Esophagus squamous epithelium (tissue), 5 donors: ENCODE measurements around the gene CDK5R2. TPM values are rescaled to one million over a fixed set of nuclear protein-coding genes. Genes with fewer than 3 reads are reported as not detected.

Experiments
- DNase-seq: peaks from one replicate; lab custom pipeline; 2025; lab: John Stamatoyannopoulos, UW
- H3K27ac ChIP-seq, 4 donors: fragments of 200-600 bp; sonication (generic); one replicate each; pipeline ENCODE4 v1.5.1; 2016 to 2019; ENCODE audit warnings: mild to moderate bottlenecking in 1 of 4
- H3K27me3 ChIP-seq, 4 donors: fragments of 200-600 bp; sonication (generic); 1 replicate in 3 of 4; 2 replicates in 1 of 4; pipeline versions ENCODE4 v1.5.1 to v1.6.0; 2017 to 2021; ENCODE audit warnings: antibody characterized with exemption in 1 of 4
- H3K36me3 ChIP-seq, 3 donors: fragments of 200-600 bp; sonication (generic); one replicate each; pipeline ENCODE4 v1.5.1; 2016 to 2019
- H3K4me1 ChIP-seq, 3 donors: fragments of 200-600 bp; sonication (generic); one replicate each; pipeline ENCODE4 v1.5.1; 2017 to 2019
- H3K4me3 ChIP-seq, 4 donors: fragments of 200-600 bp; sonication (generic); 1 replicate in 3 of 4; 2 replicates in 1 of 4; pipeline ENCODE4 v1.5.1; 2016 to 2019; ENCODE audit warnings: mild to moderate bottlenecking in 2 of 4, moderate library complexity in 1 of 4
- H3K9me3 ChIP-seq, 3 donors: fragments of 200-600 bp; sonication (generic); one replicate each; pipeline ENCODE4 v1.5.1; 2016 to 2019
- POLR2A ChIP-seq, 4 donors: fragments of 450-650 bp; IDR thresholded peaks; one replicate each; pipeline ENCODE4 v1.6.1; 2017; ENCODE audit warnings: antibody characterized with exemption in 4 of 4, mild to moderate bottlenecking in 4 of 4, moderate library complexity in 3 of 4
- WGBS, 2 donors: methylation state at CpG; one replicate each; pipeline ENCODE4 v1.1.5; 2018; 5-methylcytosine and 5-hydroxymethylcytosine counted together
- intact Hi-C: fragments of 100-400 bp; cut with DNase I; formaldehyde crosslinking; loops from one replicate; pipeline ENCODE4 v1.15.0; 2022
- total RNA-seq, 4 donors: library from RNA; depleted of rRNA; stranded (reverse); fragments of >200 nt; gene quantifications; one replicate each; pipeline ENCODE4 v1.1.0, GENCODE V29; 2016
- TF ChIP-seq, protein P1 (sequence below), 6 experiments: fragments of 450-650 bp in 4 of 6; fragments of 200-600 bp in 2 of 6; sonication (generic) in 2 of 6; IDR thresholded peaks; one replicate each; pipeline ENCODE4 v1.5.1; 2016 to 2019; ENCODE audit warnings: antibody characterized with exemption in 6 of 6, mild to moderate bottlenecking in 4 of 6, moderate library complexity in 4 of 6
- donor health status: DM: yes; HTN: yes; CAD: no.

Gene CDK5R2
- total RNA-seq, 4 donors from 2014 or later = not detected

DNA sequence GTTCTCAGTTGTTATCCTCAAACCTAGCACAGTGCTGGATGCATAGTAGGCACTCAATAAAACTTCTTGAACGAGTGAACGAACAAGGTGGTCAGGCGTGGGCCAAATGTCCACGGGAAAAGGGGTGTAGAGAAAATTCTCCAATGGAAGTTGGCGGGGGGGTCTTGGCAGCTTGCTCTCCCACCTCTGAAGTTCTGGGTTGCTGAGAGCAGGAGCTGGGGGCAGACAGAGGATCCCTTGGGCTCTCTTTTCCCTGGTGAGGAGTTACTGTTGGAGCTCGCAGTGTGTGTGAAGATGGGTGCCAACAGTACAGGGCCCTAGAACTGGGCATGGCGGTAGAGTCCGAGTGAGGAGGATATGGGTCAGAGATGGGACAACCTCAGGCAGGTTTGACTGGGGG is 36.1 kb downstream of the CDK5R2 start:
- Histone ChIP-seq H3K36me3 (no peaks in the 10 kb centered on the region), H3K4me3 (no peak overlapping the region), H3K27ac (no peak overlapping the region), H3K4me1 (peaks cover 19 to 69% (median 21%) of the 10 kb centered on the region in 3 donors), H3K27me3 (peaks cover 15 to 93% (median 53%) of the 10 kb centered on the region in 4 donors), H3K9me3 (no peaks in the 10 kb centered on the region)
- intact Hi-C loops = no loop called here
- 17 to 21% methylated on average over 6 to 8 of the region's 8 CpGs for WGBS, 2 donors
- no peak for DNase-seq
- TF ChIP-seq POLR2A (IDR thresholded peaks at IDR 0.05) = no peak
- TF ChIP-seq, protein P1, sequence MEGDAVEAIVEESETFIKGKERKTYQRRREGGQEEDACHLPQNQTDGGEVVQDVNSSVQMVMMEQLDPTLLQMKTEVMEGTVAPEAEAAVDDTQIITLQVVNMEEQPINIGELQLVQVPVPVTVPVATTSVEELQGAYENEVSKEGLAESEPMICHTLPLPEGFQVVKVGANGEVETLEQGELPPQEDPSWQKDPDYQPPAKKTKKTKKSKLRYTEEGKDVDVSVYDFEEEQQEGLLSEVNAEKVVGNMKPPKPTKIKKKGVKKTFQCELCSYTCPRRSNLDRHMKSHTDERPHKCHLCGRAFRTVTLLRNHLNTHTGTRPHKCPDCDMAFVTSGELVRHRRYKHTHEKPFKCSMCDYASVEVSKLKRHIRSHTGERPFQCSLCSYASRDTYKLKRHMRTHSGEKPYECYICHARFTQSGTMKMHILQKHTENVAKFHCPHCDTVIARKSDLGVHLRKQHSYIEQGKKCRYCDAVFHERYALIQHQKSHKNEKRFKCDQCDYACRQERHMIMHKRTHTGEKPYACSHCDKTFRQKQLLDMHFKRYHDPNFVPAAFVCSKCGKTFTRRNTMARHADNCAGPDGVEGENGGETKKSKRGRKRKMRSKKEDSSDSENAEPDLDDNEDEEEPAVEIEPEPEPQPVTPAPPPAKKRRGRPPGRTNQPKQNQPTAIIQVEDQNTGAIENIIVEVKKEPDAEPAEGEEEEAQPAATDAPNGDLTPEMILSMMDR (IDR thresholded peaks at IDR 0.05) = no peak

DNA sequence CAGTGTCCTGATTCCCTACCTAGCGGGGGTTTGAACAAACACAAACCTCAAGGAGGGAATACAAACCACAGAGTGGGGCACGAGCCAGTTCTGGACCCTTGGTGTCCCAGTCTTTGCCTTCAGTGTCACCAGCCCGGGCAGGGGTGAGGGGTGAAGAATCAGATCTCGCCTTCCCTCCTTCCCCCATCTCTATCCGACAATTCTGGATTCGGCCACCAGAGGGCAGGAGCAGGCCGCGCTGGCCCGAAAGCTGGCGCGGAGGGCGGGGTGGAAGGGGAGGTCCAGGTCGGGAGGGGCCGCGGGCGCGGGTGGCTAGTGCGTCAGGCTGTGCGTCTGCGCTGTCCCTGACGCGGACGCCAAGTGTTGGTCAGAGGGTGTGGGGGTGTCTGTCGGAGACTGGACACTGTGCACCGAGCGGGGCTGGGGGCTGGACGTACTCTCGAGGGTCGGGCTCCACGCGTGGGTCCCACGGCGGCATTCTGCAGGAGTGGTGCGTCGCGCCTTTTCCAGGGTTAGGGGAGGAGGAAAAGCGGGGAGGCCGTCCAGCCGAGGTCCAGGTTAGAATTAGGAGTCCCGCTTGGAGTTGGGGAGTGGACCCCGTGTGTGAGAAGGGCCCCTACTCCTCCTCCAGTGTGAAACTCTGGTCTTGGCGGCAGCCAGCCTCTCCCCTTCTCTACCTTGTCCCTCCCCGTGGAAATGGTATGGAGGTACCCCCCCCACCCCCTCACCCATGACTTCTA is 36.7 kb downstream of the CDK5R2 start:
- no peak for DNase-seq
- no peaks in the 10 kb centered on the region for H3K36me3 ChIP-seq
- intact Hi-C loops = no loop called here
- peak overlapping the region in 2 of 4 donors; percentile 33 to 62 for H3K27ac ChIP-seq
- WGBS, 2 donors = 6 to 10% methylated on average over 2 to 25 of the region's 43 CpGs
- no peaks in the 10 kb centered on the region for H3K9me3 ChIP-seq
- H3K4me3 ChIP-seq = peak overlapping the region in 3 of 4 donors; percentile 35 to 64 (median 39)
- peaks cover 16 to 93% (median 52%) of the 10 kb centered on the region in 4 donors for H3K27me3 ChIP-seq
- TF ChIP-seq, protein P1 (IDR thresholded peaks at IDR 0.05) = peak; percentile 81 to 94 (median 91)
- peak in 1 of 4 donors; percentile 23 for TF ChIP-seq POLR2A (IDR thresholded peaks at IDR 0.05)
- H3K4me1 ChIP-seq = peaks cover 22 to 75% (median 23%) of the 10 kb centered on the region in 3 donors

DNA sequence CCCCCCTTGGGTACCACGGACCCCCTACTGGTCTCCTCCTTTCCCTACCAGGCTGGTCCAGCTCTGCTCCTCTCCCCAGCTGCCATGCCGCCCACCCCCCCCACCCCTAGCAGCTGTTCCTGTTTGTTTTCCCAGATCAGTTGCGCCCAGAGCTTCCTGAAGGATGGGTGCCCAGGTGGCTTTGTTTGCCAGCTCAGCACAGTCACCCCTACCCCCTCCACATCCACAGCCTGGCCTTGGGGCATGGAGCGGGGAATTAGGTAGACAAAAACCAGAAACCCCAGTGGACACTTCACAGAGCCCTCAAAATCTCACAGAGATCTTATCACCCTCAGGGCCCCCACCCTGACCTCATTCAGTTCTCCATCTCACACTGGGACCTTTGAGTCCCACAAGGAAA is 37.5 kb downstream of the CDK5R2 start:
- WGBS, 2 donors = 57 to 60% methylated on average over 1 to 3 of the region's 4 CpGs
- no peak overlapping the region for H3K27ac ChIP-seq

DNA sequence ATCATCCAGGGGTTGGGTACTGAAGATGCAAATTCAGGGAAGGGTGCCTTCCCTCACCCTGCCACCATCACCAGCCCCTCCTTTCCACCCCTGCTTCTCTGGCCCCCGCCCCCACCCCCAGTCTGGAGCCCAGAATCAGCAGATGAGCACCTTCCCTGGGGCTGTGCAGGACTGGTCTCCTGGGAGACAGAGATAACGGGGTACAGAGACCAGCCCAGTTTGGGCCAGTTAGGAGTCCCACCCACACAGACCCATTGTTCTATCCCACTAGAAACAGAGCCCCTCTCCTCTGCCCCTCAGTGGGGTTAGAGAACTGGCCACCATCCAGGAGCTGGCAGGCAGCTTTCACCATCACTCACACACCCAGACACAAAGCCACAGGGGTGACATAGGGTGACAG is 38.3 kb downstream of the CDK5R2 start:
- TF ChIP-seq, protein P1 (IDR thresholded peaks at IDR 0.05) = no peak
- no peak for TF ChIP-seq POLR2A (IDR thresholded peaks at IDR 0.05)
- H3K9me3 ChIP-seq = no peaks in the 10 kb centered on the region
- H3K4me1 ChIP-seq = peaks cover 37 to 89% (median 38%) of the 10 kb centered on the region in 3 donors
- H3K27me3 ChIP-seq = peaks cover 18 to 93% (median 54%) of the 10 kb centered on the region in 4 donors
- no CpG with 5 or more reads among the region's 2 CpGs for WGBS, 2 donors
- H3K36me3 ChIP-seq = no peaks in the 10 kb centered on the region
- intact Hi-C loops = no loop called here
- H3K27ac ChIP-seq = peak overlapping the region in 2 of 4 donors; percentile 25 to 42
- no peak for DNase-seq
- H3K4me3 ChIP-seq = no peak overlapping the region

More for the DNA sequence above, 37.5 kb downstream of the CDK5R2 start:
- H3K4me1 ChIP-seq = peaks cover 30 to 83% (median 31%) of the 10 kb centered on the region in 3 donors
- intact Hi-C loops = no loop called here
- TF ChIP-seq POLR2A (IDR thresholded peaks at IDR 0.05) = no peak
- no peaks in the 10 kb centered on the region for H3K9me3 ChIP-seq
- no peaks in the 10 kb centered on the region for H3K36me3 ChIP-seq
- peaks cover 19 to 93% (median 54%) of the 10 kb centered on the region in 4 donors for H3K27me3 ChIP-seq
- no peak overlapping the region for H3K4me3 ChIP-seq
- no peak for DNase-seq

DNA sequence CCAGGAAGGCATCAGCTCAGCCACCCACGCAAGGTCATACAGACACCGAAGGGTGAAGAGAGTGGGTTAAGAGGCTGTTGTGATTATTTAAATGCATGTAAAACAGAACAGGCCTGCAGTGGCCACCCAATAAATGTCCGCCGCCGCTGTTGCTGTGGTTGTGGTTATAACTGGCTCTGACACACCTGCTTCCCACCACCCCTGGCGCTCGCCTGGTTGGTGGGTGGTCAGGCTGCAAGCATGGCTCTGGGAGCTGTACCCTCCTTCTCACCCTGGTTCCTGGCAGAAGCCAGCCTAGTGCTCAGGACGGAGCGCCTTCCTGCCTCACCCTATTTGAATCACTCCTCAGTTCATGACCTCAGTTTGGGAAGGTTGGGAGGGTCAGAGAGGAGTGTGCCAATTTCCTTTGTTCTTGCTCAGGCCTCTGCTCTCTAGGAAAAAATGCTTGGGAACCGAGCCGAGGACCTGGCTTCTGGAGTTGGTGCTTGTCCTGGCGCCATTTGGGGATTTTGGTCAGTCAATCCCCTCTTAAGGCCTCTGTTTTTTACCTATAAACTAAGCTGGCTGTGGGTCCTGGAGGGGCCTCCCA is 39.0 kb downstream of the CDK5R2 start:
- Histone ChIP-seq H3K27ac (peak overlapping the region in 3 of 4 donors; percentile 9 to 83 (median 56)), H3K9me3 (no peaks in the 10 kb centered on the region), H3K36me3 (no peaks in the 10 kb centered on the region), H3K4me1 (peaks cover 34 to 87% (median 34%) of the 10 kb centered on the region in 3 donors), H3K27me3 (peaks cover 18 to 93% (median 52%) of the 10 kb centered on the region in 4 donors), H3K4me3 (no peak overlapping the region)
- TF ChIP-seq, protein P1 (IDR thresholded peaks at IDR 0.05) = no peak
- 53 to 77% methylated on average over 7 to 12 of the region's 12 CpGs for WGBS, 2 donors
- intact Hi-C loops = no loop called here
- no peak for DNase-seq
